ENCODE measurements around the gene HRNR. TPM values are rescaled to one million over a fixed set of nuclear protein-coding genes. Genes with fewer than 3 reads are reported as not detected.
"Not testable (repeated sequence)": the region's sequence is repeated elsewhere in the genome, so short reads cannot be mapped to it uniquely, and the experiment has no call there.

The HRNR gene
- polyA plus RNA-seq (2011; rRNA removed) (not detected in 2 replicates), polyA plus RNA-seq (2017; fragmentation: RNase III; extraction: RNeasy Plus Mini Kit Qiagen cat#74134 plus additional on column Dnase treatment) (not detected in 3 replicates), polyA minus RNA-seq (2011; rRNA and poly(A)+ RNA removed) (0.04 and 0.05 TPM in 2 replicates)
- under 0.01 TPM in 1 of 2 replicates, not detected in the other for polyA plus RNA-seq (2012; cell fraction: cytosol; rRNA removed)
- 0.01 TPM in 1 of 2 replicates, not detected in the other for polyA plus RNA-seq (2012; cell fraction: nucleus; rRNA removed)

DNA sequence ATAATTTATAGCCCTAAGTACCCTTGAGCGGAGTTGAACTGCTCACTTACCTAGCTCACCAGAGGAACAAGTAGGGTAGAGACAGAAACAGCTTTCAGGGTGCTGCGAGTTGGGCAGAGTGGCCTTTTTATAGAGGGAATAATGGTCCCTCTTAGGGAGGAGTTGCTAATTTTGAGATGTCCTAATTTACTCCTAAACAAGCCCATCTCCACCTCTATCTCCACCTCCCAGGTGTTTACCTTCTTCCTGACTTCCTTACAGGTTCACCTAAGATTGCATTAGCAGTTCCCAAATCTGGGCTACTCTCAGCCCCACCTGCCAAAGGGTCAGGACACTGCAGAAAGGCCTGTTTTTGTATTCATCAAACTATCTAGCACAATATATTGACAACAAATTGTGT, at the start of gene HRNR:
Gene HRNR (minus strand): TSS at position 101 of the 400 bp plus-strand sequence. CDS start 940 bp downstream, outside the sequence.
- no peak for ATAC-seq
- CTCF ChIA-PET, result interaction anchor here (1.0 to 2.2 kb wide), 2 partner anchors 35 to 234 kb away, joined by 3 to 8 read pairs; no protein-coding TSS in a partner anchor
- TF ChIP-seq KDM1A (IDR thresholded peaks at IDR 0.05; ENCODE audit: low read depth) (no peak), HOXA7 (CRISPR knock-in tag; IDR thresholded peaks at IDR 0.05) (no peak), CBX2 (IDR thresholded peaks at IDR 0.05; ENCODE audit: borderline replicate concordance, low read depth) (no peak), JUN (IDR thresholded peaks at IDR 0.05) (no peak), ZC3H11A (IDR thresholded peaks at IDR 0.05) (no peak), MYC (IDR thresholded peaks at IDR 0.05; ENCODE audit: borderline replicate concordance, low read length) (no peak), JUNB (IDR thresholded peaks at IDR 0.05) (no peak), POLR2AphosphoS2 (conservative IDR thresholded peaks at IDR 0.05; ENCODE audit: low read length) (no peak)
- TF ChIP-seq, protein P1, sequence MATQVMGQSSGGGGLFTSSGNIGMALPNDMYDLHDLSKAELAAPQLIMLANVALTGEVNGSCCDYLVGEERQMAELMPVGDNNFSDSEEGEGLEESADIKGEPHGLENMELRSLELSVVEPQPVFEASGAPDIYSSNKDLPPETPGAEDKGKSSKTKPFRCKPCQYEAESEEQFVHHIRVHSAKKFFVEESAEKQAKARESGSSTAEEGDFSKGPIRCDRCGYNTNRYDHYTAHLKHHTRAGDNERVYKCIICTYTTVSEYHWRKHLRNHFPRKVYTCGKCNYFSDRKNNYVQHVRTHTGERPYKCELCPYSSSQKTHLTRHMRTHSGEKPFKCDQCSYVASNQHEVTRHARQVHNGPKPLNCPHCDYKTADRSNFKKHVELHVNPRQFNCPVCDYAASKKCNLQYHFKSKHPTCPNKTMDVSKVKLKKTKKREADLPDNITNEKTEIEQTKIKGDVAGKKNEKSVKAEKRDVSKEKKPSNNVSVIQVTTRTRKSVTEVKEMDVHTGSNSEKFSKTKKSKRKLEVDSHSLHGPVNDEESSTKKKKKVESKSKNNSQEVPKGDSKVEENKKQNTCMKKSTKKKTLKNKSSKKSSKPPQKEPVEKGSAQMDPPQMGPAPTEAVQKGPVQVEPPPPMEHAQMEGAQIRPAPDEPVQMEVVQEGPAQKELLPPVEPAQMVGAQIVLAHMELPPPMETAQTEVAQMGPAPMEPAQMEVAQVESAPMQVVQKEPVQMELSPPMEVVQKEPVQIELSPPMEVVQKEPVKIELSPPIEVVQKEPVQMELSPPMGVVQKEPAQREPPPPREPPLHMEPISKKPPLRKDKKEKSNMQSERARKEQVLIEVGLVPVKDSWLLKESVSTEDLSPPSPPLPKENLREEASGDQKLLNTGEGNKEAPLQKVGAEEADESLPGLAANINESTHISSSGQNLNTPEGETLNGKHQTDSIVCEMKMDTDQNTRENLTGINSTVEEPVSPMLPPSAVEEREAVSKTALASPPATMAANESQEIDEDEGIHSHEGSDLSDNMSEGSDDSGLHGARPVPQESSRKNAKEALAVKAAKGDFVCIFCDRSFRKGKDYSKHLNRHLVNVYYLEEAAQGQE (IDR thresholded peaks at IDR 0.05), result no peak
- TF ChIP-seq, protein P2, sequence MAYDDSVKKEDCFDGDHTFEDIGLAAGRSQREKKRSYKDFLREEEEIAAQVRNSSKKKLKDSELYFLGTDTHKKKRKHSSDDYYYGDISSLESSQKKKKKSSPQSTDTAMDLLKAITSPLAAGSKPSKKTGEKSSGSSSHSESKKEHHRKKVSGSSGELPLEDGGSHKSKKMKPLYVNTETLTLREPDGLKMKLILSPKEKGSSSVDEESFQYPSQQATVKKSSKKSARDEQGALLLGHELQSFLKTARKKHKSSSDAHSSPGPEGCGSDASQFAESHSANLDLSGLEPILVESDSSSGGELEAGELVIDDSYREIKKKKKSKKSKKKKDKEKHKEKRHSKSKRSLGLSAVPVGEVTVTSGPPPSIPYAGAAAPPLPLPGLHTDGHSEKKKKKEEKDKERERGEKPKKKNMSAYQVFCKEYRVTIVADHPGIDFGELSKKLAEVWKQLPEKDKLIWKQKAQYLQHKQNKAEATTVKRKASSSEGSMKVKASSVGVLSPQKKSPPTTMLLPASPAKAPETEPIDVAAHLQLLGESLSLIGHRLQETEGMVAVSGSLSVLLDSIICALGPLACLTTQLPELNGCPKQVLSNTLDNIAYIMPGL (CRISPR knock-in tag; IDR thresholded peaks at IDR 0.05; ENCODE audit: borderline replicate concordance), result no peak
- FAIRE-seq, result no peak
- Histone ChIP-seq H3K27ac (no peak within 1 kb of the TSS), H3K4me3 (no peak within 1 kb of the TSS), H3K4me1 (no peaks in the 10 kb centered on the region), H3K4me2 (no peak within 1 kb of the TSS), H3K9me3 (no peaks in the 10 kb centered on the region)
- WGBS (ENCODE audit: missing lambda C conversion rate), result 43% methylated on average over 2 of the region's 2 CpGs
- POLR2A ChIA-PET, result no interaction called here
- no peak for DNase-seq (ENCODE audit: low read depth in 1 of 2, low spot score in 1 of 2)

DNA sequence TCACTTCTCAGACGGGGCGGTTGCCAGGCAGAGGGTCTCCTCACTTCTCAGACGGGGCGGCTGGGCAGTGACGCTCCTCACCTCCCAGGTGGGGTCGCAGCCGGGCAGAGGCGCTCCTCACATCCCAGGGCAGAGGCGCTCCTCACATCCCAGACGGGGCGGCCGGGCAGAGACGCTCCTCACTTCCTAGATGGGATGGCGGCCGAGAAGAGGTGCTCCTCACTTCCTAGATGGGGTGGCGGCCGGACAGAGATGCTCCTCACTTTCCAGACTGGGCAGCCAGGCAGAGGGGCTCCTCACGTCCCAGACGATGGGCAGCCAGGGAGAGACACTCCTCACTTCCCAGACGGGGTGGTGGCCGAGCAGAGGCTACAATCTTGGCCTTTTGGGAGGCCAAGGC, 32.4 kb upstream of the HRNR start:
- DNase-seq (ENCODE audit: low read depth in 1 of 2, low spot score in 1 of 2); FAIRE-seq; H3K4me2 ChIP-seq; H3K4me3 ChIP-seq; POLR2A ChIA-PET; H3K9me3 ChIP-seq; H3K27ac ChIP-seq; ATAC-seq; CTCF ChIA-PET; H3K4me1 ChIP-seq: not testable (repeated sequence)
- WGBS (ENCODE audit: missing lambda C conversion rate), result 55% methylated on average over 10 of the region's 21 CpGs

DNA sequence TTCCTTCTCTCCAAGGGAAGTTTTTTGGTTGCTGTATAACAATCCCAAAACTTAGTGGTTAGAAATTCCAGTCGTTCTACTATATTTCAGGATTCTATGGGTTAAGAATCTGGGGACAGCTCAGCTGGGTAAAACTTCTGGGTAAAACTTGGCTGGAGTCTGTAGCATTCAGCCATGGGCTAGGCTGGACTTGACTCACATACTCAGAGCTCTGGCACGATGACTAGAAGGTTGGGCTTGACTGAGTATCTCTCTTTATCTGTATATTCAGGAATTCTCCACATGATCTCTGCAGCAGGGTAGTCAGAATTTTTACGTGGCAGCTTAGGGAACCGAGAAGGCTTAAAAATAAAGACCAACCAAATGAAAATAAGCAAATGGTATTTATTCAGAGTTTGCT, 28.2 kb upstream of the HRNR start:
- H3K4me3 ChIP-seq, result no peak overlapping the region
- TF ChIP-seq RARB (CRISPR knock-in tag; IDR thresholded peaks at IDR 0.05) (no peak), KDM1A (IDR thresholded peaks at IDR 0.05; ENCODE audit: low read depth) (no peak), TFCP2L1 (CRISPR knock-in tag; IDR thresholded peaks at IDR 0.05) (no peak), TP53 (CRISPR knock-in tag; IDR thresholded peaks at IDR 0.05) (no peak)
- TF ChIP-seq, protein P2 (CRISPR knock-in tag; IDR thresholded peaks at IDR 0.05; ENCODE audit: borderline replicate concordance), result no peak
- TF ChIP-seq, protein P3, sequence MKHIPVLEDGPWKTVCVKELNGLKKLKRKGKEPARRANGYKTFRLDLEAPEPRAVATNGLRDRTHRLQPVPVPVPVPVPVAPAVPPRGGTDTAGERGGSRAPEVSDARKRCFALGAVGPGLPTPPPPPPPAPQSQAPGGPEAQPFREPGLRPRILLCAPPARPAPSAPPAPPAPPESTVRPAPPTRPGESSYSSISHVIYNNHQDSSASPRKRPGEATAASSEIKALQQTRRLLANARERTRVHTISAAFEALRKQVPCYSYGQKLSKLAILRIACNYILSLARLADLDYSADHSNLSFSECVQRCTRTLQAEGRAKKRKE (CRISPR knock-in tag; IDR thresholded peaks at IDR 0.05; ENCODE audit: low read depth), result no peak
- no peaks in the 10 kb centered on the region for H3K9me3 ChIP-seq
- CTCF ChIA-PET, result interaction anchor here (1.6 kb wide), 1 partner anchor 189 kb away, joined by 5 read pairs; no protein-coding TSS in a partner anchor
- POLR2A ChIA-PET, result no interaction called here
- no peak for ATAC-seq
- FAIRE-seq, result no peak
- 12% methylated on average over 4 of the region's 4 CpGs for WGBS (ENCODE audit: missing lambda C conversion rate)
- no peaks in the 10 kb centered on the region for H3K4me1 ChIP-seq
- no peak overlapping the region for H3K4me2 ChIP-seq
- no peak overlapping the region for H3K27ac ChIP-seq
- no peak for DNase-seq (ENCODE audit: low read depth in 1 of 2, low spot score in 1 of 2)
